HepG2 (cell line): Measurements from ENCODE around the gene TEDC2. TPM values are rescaled to one million over a fixed set of nuclear protein-coding genes. Genes with fewer than 3 reads are reported as not detected.

Experiments
- ARID4A ChIP-seq: sonication (generic); formaldehyde crosslinking; IDR thresholded peaks from 2 replicates; pipeline ENCODE4 v1.5.0; 2020; ENCODE audit warnings: mild to moderate bottlenecking, missing genetic modification reagents, borderline replicate concordance
- EED ChIP-seq: sonication (generic); formaldehyde crosslinking; IDR thresholded peaks from 2 replicates; pipeline ENCODE4 v1.5.0; 2020; ENCODE audit warnings: mild to moderate bottlenecking, missing genetic modification reagents
- FOXP1 ChIP-seq, 2 experiments: fragments of 450-650 bp in 1 of 2; IDR thresholded peaks; 2 replicates each; pipeline ENCODE4 v1.6.1; 2017 to 2018; ENCODE audit warnings: antibody characterized with exemption in 1 of 2
- HMGXB3 ChIP-seq: sonication (generic); formaldehyde crosslinking; IDR thresholded peaks from 2 replicates; pipeline ENCODE4 v1.4.0; 2020; ENCODE audit warnings: missing genetic modification reagents, borderline replicate concordance
- IKZF5 ChIP-seq: IDR thresholded peaks from 2 replicates; pipeline ENCODE4 v1.6.1; 2018; ENCODE audit warnings: missing genetic modification reagents, mild to moderate bottlenecking, missing compliant biosample characterization
- MXI1 ChIP-seq: IDR thresholded peaks from 3 replicates; pipeline ENCODE4 v1.6.1; 2012; ENCODE audit warnings: low read depth, low read length, inconsistent platforms, borderline replicate concordance
- REST ChIP-seq, 2 experiments: IDR thresholded peaks; 2 replicates each; pipeline ENCODE4 v1.6.1; 2011 to 2012; ENCODE audit warnings: low read length in 2 of 2, borderline replicate concordance in 1 of 2, low read depth in 1 of 2, mild to moderate bottlenecking in 1 of 2, moderate library complexity in 1 of 2
- SMAD1 ChIP-seq: sonication (generic); formaldehyde crosslinking; IDR thresholded peaks from 2 replicates; pipeline ENCODE4 v1.4.0; 2020; ENCODE audit warnings: missing genetic modification reagents, low read depth, mild to moderate bottlenecking, borderline replicate concordance
- ZBTB2 ChIP-seq: sonication (generic); formaldehyde crosslinking; IDR thresholded peaks from 2 replicates; pipeline ENCODE4 v1.8.0; 2022; ENCODE audit warnings: low read depth, missing genetic modification reagents
- ZNF251 ChIP-seq: sonication (generic); formaldehyde crosslinking; IDR thresholded peaks from 2 replicates; pipeline ENCODE4 v1.9.0; 2021; ENCODE audit warnings: mild to moderate bottlenecking, missing genetic modification reagents
- ZNF678 ChIP-seq: sonication (generic); formaldehyde crosslinking; IDR thresholded peaks from 2 replicates; pipeline ENCODE4 v1.4.0; 2020; ENCODE audit warnings: mild to moderate bottlenecking, missing genetic modification reagents
- ZNF724P ChIP-seq: sonication (generic); formaldehyde crosslinking; IDR thresholded peaks from 2 replicates; pipeline ENCODE4 v1.8.0; 2022; ENCODE audit warnings: missing genetic modification reagents, borderline replicate concordance
- polyA plus RNA-seq, 8 experiments: library from polyadenylated mRNA; depleted of rRNA in 3 of 8; stranded (reverse) in 7 of 8; unstranded in 1 of 8; fragments of >200 nt; fragmentation: Illumina TruSeq in 4 of 8; extraction: Trizol in 4 of 8; gene quantifications; 2 replicates each; pipeline versions ENCODE4 v1.2.1 to v1.2.3, GENCODE V29; 2011 to 2016; ENCODE audit warnings: low read depth in 4 of 8, missing spikeins in 1 of 8, mixed read lengths in 1 of 8; ENCODE audit not compliant: insufficient read depth in 1 of 8
- total RNA-seq, 5 experiments: library from RNA; depleted of rRNA; stranded (reverse); fragments of >200 nt; fragmentation: Illumina TruSeq; extraction: Trizol; gene quantifications; 2 replicates each; pipeline ENCODE4 v1.2.3, GENCODE V29; 2016; ENCODE audit warnings: low read depth in 1 of 5

The TEDC2 gene
- total and polyA plus RNA-seq, 2 of the 13 experiments (the other 11 are each of a cell fraction or from before 2014, with no cell fraction given), result 6.2 to 24.4 TPM

- TF ChIP-seq SMAD1 (CRISPR knock-in tag) (no peak), ARID4A (peak; percentile 94; the same call in 1 of the 2 replicates), REST (IDR thresholded peaks at IDR 0.05; ENCODE audit: borderline replicate concordance in 1 of 2, low read depth in 1 of 2, low read length in 2 of 2) (peak; percentile 40 to 83), IKZF5 (no peak), ZNF678 (CRISPR knock-in tag) (no peak), HMGXB3 (no peak), ZNF724P (no peak), ZBTB2 (CRISPR knock-in tag) (peak; percentile 85), EED (CRISPR knock-in tag) (no peak), ZNF251 (no peak), FOXP1 (IDR thresholded peaks at IDR 0.05) (no peak), FOXP1 (CRISPR knock-in tag; IDR thresholded peaks at IDR 0.05) (no peak), MXI1 (peak; percentile 98)
Observed at GRCh38 chr16:2459647-2460390, at the start of gene TEDC2 (continued).
